OCI-LY7 (cell line): ENCODE measurements around the gene RHOT1.
"Not testable (repeated sequence)": the region's sequence is repeated elsewhere in the genome, so short reads cannot be mapped to it uniquely, and the experiment has no call there.

Experiments used
- CTCF ChIP-seq: fragments of 200-600 bp; sonication (generic); conservative IDR thresholded peaks from 2 replicates; pipeline ENCODE4 v1.5.1; 2014; ENCODE audit warnings: mild to moderate bottlenecking, antibody characterized with exemption, low read length, moderate library complexity, mixed read lengths
- EZH2phosphoT487 ChIP-seq: fragments of 200-600 bp; sonication (generic); IDR thresholded peaks from 2 replicates; pipeline ENCODE4 v1.6.1; 2018; ENCODE audit warnings: low read depth, borderline replicate concordance, mild to moderate bottlenecking, mixed run types, antibody characterized with exemption, low read length, moderate library complexity, mixed read lengths

GRCh38 chr17:32179103-32179502 lies 36.8 kb downstream of the RHOT1 start:
- TF ChIP-seq EZH2phosphoT487, CTCF: not testable (repeated sequence)
